22Rv1 (cell line): ENCODE data around the gene TBC1D32.
"Not testable (repeated sequence)": the region's sequence is repeated elsewhere in the genome, so short reads cannot be mapped to it uniquely, and the experiment has no call there.

Experiments
- CTCF ChIP-seq: fragments of 450-650 bp; IDR thresholded peaks from 2 replicates; pipeline ENCODE4 v1.5.1; 2017; ENCODE audit warnings: mild to moderate bottlenecking
- ZFX ChIP-seq: fragments of 450-650 bp; IDR thresholded peaks from 2 replicates; pipeline ENCODE4 v1.6.1; 2017; ENCODE audit warnings: antibody characterized with exemption, borderline replicate concordance

GRCh38 chr6:121043211-121043610 is 291.1 kb downstream of the TBC1D32 start:
- TF ChIP-seq CTCF, ZFX: not testable (repeated sequence)
